Measurements from ENCODE around the gene LRFN4.

The LRFN4 gene

GRCh38 chr11:66845143-66845875 is 11.6 kb upstream of the LRFN4 start:
- DNase-seq: no peak

GRCh38 chr11:66845876-66846212 is 11.0 kb upstream of the LRFN4 start:
- DNase-seq: no peak

GRCh38 chr11:66846671-66847091 is 10.2 kb upstream of the LRFN4 start:
- no peak for DNase-seq

- DNase-seq: no peak
Observed at GRCh38 chr11:66847461-66848232, 9.2 kb upstream of the LRFN4 start.

GRCh38 chr11:66848671-66849500 is 8.0 kb upstream of the LRFN4 start:
- DNase-seq: no peak

- no peak for DNase-seq
Observed at GRCh38 chr11:66849501-66850234, 7.2 kb upstream of the LRFN4 start.

GRCh38 chr11:66850235-66850587 is 6.7 kb upstream of the LRFN4 start:
- no peak for DNase-seq

- no peak for DNase-seq
Observed at GRCh38 chr11:66850588-66851238, 6.2 kb upstream of the LRFN4 start.

- no peak for DNase-seq
Observed at GRCh38 chr11:66851239-66851596, 5.6 kb upstream of the LRFN4 start.

- DNase-seq: no peak
Observed at GRCh38 chr11:66851698-66852465, 5.0 kb upstream of the LRFN4 start.

GRCh38 chr11:66852466-66853241 is 4.2 kb upstream of the LRFN4 start:
- DNase-seq: no peak

GRCh38 chr11:66853242-66854229 is 3.3 kb upstream of the LRFN4 start:
- DNase-seq: no peak

GRCh38 chr11:66854231-66854661 is 2.6 kb upstream of the LRFN4 start:
- DNase-seq: no peak

- no peak for DNase-seq
Observed at GRCh38 chr11:66854729-66855211, 2.1 kb upstream of the LRFN4 start.

- peak in 54 of 56 donors; percentile 58 to 97 (median 87) for DNase-seq
Observed at GRCh38 chr11:66855574-66856495, 1.0 kb upstream of the LRFN4 start.

GRCh38 chr11:66857234-66857926 is 516 bp downstream of the LRFN4 start:
- peak in 1 of 56 donors; percentile 7 for DNase-seq
